ENCODE measurements around the gene AMPH.

DNA sequence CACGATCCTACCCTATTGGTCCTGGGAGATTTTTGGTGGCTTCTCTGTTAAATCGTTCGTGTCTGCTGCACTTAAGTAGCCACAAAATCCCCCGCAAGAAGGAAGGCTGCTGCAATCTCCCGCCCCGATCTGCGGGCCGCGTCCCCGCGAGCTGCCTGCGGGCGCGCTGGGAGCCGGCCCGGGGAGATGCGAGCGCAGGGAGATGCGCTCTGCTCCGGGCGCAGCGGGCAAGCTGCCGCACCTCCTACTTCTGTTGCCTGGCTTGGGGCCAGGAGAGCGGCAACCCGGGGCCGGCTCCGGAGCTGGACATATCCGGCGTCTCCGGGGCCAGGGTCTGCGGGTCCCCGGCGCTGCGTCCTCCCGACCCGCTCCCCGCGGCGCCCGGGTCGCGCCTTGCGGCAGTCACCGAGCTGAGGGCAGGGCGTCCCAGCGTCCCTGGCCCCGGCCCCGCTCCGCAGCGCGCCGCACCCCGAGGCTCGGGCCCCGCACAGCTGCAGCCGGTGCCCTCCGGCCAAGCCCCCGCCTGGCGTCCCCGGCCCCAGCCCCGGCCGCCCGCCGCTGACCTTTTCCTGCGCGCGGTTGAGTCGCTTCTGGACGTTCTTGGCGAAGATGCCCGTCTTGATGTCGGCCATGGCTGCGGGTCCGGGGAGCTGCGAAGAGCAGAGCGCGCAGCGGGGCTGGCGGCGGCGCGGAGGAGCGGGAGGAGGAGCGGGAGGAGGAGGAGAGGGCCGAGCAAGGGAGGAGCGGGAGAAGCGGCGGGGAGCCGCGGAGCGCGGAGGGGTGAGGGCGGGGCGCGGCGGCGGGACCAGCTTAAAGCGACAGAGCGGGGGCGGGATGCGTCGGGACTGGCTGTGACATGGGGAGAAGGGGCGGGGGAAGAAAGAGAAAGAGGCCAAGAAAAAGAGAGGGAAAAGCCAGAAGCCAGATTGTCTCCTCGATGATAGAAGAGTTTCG, at the start of gene AMPH:
- TF ChIP-seq, protein P1, sequence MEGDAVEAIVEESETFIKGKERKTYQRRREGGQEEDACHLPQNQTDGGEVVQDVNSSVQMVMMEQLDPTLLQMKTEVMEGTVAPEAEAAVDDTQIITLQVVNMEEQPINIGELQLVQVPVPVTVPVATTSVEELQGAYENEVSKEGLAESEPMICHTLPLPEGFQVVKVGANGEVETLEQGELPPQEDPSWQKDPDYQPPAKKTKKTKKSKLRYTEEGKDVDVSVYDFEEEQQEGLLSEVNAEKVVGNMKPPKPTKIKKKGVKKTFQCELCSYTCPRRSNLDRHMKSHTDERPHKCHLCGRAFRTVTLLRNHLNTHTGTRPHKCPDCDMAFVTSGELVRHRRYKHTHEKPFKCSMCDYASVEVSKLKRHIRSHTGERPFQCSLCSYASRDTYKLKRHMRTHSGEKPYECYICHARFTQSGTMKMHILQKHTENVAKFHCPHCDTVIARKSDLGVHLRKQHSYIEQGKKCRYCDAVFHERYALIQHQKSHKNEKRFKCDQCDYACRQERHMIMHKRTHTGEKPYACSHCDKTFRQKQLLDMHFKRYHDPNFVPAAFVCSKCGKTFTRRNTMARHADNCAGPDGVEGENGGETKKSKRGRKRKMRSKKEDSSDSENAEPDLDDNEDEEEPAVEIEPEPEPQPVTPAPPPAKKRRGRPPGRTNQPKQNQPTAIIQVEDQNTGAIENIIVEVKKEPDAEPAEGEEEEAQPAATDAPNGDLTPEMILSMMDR (optimal IDR thresholded peaks at IDR 0.05 in 1 of 3, IDR thresholded peaks at IDR 0.05 in 1 of 3, conservative IDR thresholded peaks at IDR 0.05 in 1 of 3; ENCODE audit: extremely low read depth in 1 of 3, insufficient read depth in 2 of 3, low read length in 3 of 3), result no peak
- peak; percentile 56 for TF ChIP-seq EZH2 (IDR thresholded peaks at IDR 0.05; ENCODE audit: low read length)
